RPMI8226 (cell line): ENCODE results near the gene ADAMTSL2.
A peak's percentile ranks its signal among the peaks of the same experiment; 100 is the strongest.

Experiments
- DNase-seq: peaks from one replicate; pipeline ENCODE4 v3.0.0-alpha.2; 2015

Gene ADAMTSL2

DNA sequence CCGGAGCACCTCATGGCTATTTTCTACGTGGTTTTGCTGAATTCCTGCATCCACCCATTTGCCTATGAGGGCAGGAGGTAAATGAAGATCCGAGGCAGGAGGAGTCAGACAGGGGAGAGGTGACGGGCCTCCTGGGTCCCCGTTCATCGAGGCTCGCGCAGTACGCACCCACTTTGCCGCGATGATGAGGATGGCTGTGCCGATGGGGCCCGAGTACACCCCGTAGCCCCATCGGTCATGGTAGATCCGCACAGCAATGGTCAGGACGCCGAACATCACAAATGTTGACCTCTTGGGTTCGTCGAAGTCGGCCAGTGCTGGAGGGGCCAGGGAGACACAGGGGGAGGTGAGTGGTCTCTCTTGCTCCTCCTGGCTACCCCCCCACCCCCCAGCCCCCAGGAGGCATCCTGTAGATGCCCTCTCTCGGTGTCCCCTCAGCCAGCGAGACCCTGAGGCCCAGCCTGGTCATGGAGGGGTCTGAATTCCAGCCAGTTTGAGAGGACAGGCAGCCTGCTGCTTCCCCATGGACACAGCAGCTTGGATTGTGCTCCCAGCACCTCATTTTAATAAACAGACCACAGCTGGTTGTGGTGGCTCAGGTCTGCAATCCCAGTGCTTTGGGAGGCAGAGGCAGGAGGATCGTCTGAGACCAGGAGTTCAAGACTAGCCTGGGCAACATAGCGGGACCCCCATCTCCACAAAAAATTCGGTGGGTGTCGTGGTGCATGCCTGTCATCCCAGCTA lies 15.6 kb upstream of the ADAMTSL2 start:
- no peak for DNase-seq

DNA sequence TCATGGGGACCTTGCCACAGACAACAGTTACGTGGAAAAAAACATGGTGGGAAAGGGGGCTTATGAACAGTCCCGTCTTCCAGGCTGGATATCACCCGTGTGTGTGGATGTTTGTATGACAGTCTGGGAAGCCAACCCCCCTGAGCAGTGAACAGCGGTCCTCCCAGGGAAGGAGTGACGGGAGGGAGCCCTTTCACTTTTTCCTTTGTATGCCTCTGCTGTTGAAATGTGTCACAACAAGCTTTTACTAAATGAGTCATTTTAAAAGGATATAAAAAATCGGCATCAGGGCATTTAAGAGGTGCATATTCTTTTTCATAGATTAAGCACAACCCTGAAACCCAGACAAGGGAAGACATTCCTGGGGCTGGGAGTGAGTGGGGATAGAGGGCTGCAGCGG lies 14.8 kb upstream of the ADAMTSL2 start:
- DNase-seq = no peak

DNA sequence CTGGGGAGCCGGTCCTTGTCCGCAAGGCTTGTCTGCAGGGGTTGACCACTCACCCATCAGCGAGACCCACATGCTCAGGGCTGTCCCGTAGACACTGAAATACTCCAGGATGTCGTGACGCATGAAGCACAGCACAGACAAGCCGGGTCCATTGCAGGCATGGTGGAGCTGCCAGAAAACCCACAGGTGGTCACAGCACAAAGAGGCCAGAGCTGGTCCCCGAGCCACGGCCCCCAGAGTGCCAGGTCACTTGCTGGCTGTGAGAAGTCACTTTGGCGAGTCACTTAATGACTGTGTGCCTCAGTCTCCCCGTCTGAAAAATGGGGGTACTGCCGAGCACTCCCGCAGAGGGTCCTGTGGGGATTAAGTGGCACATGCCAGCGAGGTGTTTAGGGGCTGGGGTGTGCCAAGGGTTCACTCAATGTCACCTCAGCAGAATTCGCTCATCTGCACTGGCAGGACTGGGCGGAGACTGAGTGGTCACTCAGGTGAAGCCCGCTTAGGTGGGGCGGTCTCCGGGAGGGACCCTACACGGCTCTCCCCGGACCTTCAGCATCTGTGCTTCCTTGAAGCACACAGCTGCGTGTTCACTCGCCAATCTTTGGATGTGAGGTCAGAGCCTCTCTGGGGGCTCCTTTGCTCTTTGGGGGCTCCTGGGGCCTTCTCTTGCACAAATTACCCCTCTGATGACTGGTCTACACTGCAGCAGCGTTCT lies 14.2 kb upstream of the ADAMTSL2 start:
- DNase-seq = no peak

DNA sequence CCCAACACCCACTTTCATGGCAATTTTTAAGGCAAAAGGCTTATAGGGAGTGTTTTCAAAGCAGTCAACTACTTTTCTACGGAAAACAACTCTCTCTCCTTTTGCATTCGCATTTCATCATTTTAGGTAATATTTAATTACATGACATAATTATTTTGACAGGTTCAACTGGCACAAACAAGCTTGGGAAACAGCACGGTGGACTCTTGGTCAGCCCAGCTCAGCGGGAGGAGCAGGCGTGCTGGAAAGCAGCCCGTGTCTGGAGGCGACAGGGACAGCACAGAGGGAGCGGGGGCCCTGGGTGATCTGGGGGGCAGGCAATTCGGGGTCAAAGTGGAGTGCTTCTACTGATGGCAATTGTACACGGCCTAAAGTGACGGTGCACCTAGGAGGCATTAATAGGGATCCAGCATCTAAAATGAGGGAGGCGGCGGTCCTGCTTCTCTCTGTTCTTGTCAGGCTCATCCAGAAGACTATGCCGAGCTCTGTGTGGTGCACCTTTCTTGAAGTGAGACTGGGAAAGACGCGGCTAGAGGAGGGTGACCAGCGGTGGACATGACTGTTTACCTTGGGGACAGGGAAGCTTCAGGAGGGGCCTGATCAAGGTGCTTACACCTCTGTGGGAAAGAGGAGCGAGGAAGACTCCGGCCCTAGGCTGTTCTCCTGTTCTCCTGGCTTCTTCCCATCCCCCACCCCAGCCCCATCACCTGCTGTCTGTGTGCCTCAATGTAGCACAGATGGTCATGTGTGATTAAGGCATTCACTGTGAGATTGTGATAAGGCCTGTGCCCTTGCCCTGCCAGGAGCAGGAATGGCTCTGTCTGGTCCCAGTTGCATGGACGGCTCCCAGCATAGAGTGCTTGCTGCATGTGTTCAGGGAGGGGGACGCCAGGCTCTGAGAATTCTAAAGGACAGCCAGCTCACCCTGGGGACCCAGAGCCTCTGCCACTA lies 13.1 kb upstream of the ADAMTSL2 start:
- no peak for DNase-seq

DNA sequence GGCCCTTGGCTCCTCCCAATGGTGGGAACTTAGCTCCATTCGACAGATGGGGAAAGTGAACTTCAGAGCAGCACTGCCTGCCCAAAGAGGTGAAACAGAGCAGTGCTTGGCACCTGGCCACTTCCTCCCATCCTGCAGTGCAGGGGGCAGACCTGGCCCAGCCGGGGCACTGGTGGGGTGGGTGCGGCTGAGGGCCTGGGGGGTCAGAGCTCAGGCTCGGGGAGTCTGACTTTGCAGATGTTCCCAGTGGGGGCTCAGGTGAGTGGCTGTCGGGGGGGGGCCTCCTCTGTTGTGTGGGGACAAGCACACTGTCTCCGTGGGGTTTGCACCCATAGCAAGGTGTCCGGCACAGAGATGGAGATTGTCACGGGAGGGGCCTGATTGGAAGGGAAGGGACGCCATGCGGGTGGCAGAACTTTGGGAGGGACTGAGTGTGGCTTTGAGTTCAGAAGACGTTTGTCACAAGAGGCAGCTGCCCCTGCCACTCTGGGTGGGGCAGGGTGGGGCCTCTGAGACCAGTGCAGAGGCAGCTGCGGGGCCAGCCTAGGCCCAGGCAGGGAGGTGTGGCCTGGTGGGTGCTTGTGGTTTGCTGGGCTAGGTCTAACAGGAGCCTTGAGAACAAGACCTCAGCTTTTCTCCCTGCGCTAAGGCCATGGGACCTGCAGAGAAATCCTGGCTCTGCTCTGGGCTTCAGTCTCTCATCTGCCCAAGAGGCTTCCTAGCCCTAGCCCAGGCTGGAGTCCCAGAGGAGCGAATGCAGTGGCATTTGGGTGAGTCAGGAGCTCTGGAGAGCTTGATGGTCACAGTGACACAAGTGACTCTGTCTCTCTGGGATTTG lies 12.2 kb upstream of the ADAMTSL2 start:
- peak; percentile 91 for DNase-seq

DNA sequence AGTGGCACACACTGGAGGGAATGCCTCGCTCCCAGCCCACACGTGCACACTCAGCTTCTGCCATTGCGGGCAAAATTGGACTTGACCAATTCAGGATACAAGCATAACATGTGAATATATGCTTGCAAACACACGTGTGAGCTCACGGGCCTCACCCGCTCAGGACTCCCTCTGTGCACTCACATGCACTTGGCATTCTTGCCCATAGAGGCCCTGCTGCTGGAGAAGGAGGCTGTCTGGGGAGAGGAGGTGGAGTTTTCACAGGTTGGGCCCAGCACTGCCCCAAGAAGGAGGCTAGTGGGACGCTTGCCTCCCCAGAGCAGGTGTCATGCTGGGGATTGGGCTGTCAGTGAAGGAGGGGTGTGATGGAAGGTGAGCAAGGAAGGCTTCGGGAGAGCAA lies 11.4 kb upstream of the ADAMTSL2 start:
- peak; percentile 52 for DNase-seq

DNA sequence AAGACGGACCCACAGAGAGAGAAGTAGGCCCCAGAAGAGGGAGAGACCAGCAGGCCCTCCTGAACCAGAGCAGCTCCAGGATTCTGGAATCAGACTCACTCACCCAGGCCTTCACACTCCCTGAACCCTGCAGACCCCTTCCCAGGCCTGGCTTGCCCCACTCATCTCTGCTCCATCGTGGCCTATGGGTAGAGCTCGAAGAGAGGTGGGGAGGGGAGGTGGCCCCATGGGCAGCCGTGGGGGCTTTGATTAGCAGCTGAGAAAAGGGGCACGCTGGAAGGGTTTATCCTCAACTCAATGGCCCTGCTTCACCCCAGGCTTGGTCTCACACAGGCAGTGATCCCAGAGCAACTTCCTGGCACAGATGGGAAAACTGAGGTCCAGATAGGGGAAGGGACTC lies 10.4 kb upstream of the ADAMTSL2 start:
- no peak for DNase-seq

DNA sequence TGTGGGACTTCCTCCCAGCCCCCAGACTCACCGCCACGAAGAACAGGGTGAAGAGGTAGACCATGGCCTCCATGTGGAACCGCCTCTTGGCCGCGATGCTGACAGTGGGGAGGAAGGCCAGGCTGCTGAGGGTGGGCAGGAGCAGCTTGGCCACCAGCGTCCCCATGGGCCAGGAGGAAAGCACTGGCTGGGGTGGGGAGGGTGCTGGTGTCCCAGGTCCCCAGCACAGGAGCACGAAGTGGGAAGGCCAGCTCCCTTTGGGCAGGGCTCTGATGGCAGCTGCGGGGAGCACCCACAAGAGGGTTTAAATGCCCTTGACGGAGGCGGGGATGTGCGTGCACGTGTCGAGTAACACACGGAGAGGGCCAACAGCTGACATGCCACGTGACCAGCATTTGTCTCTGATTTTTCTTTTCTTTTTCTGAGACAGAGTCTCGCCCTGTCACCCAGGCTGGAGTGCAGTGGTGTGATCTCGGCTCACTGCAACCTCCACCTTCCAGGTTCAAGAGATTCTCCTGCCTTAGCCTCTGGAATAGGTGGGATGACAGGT lies 9.8 kb upstream of the ADAMTSL2 start, which contains the start of gene MYMK:
Gene MYMK (minus strand): TSS at position 281 of the 550 bp plus-strand sequence. CDS start 115 bp downstream, at position 166.
- DNase-seq = no peak

DNA sequence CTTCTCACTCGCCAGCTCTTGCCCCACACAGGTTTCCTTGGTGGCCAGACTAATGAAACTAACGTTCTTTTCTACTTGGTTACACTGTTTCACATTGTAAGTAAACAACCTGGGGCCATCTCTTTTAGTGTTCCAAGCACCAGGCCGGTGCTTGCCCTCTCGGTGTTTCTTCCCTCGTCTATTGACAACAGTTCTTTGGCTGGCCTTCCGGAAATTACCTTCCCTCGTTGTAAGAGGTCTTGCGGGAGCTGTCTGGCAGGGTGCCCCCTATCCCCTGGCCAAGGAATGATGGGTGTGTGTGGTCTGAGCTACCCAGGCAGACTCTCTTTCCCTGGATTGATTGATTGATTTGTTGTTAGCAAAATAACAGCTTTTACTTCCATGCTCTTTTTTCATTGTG lies 8.8 kb upstream of the ADAMTSL2 start:
- no peak for DNase-seq

DNA sequence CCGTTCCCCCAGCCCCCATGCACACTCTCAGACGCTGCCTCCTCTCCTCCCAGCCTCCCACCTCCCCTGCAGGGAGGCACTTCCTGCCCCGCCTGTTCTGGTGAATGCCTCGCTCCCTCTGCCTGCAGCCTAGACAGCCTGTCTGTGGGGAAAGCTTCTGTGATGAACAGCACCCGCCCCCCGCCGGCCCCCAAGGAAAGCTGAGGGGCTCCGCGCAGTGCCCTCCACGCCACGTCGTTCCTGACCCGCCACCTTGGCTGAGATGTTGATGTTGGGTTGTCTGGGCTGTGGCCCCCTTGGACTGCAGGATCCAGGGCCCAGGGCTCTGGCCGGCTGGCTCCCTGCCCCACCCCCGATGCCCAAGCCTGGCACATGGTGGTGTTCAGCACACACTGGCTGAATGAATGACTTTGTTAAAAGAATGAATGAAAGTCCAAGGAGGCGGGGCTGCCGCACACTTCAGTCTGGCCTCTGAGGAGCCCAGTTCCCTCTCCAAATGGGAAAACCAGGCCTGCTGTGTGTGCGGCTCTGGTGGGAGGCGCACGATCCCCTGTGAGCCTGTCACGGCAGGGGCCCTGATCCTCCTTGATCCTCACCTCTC lies 7.7 kb upstream of the ADAMTSL2 start:
- DNase-seq = no peak

DNA sequence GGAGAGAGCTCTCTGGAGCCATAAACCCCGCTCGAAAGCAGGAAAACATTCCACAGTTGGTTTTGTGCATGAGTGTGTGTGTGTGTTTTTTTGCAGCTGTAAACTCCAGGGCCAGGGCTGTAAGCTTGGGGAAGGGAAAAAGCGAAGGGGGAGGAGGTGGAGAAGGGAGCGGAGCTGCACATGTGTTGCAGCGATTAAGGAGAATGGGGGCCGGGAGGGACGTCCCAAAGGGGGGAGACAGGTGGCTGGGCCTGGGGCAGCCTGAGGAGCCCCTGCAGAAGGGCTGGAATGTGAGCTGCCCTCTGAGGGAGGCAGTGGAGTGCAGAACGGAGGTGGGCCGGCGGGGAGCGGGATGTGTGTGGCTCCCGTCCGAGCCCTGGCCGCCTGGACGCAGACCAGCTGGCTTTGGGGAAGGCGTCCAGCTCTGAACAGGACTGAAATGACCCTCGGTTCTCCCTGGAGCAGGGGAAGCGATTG lies 7.0 kb upstream of the ADAMTSL2 start:
- no peak for DNase-seq

DNA sequence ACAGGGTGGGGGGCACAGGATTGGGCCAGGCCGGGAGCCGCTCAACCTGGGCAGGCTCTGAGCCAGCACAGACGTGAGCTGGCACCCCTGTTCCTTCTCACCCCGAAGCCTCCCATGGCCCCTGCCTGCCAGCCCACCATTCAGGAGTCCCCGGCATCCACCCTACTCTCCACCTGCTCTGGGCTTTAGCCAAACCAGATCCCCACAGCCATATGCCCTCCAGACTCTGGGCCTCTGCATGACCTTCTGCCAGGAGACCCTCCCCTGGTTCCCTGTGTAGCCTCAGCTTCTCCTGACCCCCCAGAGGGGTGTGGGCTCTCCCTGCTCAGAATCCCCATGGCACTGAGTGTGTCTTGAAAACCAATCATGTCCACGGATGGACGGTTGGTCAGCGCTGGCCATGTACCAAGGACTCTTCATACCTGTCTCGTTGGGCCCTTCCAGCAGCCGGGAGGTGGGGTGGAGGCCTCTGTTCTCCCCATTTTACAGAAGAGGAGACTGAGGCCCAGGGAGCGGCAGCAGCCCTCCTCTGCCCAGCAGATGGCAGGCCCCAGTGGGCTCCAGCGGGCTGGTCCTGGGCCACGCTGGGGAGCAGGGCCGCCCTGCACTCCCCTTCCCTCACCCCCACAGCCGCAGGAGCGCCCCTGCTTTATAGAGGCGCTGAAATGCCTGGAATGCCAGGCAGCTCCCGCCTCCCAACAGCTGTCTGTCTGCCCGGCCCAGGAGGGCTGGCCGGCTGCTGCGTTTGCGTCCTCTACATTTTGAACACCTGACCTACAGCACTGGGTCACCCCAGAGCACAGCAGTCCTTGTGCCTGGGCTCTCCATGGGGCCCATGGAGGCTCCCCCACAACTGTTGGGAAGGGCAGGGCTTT lies 6.3 kb upstream of the ADAMTSL2 start:
- DNase-seq = peak; percentile 40

DNA sequence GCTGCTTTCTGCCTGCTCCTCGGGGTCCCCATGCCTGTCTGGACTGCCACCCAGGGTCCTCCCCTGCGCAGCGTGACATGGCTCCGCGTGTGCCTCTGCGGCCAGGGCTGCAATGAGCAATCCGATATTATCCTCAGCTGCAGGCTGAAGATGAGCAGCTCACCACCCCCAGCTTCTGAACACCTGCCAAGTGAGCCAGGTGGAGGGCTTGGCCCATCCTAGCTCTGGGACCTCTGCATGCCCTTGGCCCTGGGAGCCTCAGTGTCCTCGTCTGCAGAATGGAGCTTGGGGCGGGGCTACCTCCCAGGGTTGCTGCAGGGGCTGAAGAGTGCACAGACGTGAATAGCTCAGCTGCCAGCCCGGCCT lies 5.6 kb upstream of the ADAMTSL2 start:
- peak; percentile 97 for DNase-seq

DNA sequence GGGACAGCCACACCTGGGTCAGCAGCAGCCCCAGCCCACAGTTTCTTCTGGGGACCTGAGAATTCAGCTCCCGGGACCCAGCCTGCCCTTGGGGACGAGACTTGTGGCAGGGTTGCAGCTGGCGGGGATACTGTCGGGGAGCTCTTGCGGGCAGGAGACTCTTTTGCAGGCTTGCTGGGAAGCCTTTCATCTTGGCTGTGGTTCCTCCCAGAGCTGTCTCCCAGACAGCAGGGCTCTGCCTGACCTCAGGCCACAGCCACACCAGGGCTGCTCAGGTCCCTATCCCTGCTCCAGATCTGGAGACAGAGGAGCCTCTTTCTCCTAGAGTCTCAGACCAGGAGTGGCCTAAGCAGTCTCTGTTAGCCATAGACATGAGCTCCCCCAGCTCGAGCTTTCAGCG lies 5.0 kb upstream of the ADAMTSL2 start:
- peak; percentile 61 for DNase-seq

DNA sequence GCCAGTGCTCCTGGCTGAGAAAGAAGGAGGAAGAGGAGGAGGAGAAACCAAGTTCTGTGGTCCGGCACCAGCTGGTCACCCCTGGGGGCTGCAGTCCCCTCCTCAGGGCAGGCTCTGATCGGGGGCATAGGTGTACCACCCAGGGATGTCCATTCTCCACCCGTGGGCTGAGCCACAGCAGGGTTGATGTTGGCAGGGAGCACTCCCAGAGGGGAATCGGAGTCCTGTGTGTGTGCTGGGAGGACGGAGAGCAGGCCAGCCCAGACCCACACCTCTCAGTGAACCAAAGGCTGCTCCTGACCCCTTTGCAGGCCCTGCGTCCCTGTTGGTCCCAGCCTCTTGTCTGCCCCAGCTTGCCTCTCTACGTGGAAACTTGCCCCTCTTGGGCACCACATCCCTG lies 4.6 kb upstream of the ADAMTSL2 start:
- no peak for DNase-seq

DNA sequence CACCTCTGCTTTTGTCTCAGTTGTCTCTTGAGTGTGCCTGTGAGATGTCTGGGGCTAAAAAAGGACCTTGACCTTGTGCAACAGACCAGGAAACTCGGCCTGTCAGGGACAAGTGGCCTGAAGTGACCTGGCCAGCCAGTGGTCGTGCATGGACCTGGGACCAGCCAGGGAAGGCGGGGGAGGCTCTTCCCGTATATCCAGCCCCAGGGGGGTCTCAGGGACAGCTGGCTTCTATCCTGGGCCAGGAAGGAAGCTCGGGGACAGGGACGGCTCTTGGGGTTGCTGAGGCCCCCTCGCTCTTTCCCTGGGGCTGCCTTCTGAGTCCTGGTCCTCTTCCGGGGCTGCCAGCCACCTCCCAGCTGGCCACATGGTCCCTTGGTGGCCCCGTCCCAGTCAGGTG lies 3.2 kb upstream of the ADAMTSL2 start:
- DNase-seq = no peak

DNA sequence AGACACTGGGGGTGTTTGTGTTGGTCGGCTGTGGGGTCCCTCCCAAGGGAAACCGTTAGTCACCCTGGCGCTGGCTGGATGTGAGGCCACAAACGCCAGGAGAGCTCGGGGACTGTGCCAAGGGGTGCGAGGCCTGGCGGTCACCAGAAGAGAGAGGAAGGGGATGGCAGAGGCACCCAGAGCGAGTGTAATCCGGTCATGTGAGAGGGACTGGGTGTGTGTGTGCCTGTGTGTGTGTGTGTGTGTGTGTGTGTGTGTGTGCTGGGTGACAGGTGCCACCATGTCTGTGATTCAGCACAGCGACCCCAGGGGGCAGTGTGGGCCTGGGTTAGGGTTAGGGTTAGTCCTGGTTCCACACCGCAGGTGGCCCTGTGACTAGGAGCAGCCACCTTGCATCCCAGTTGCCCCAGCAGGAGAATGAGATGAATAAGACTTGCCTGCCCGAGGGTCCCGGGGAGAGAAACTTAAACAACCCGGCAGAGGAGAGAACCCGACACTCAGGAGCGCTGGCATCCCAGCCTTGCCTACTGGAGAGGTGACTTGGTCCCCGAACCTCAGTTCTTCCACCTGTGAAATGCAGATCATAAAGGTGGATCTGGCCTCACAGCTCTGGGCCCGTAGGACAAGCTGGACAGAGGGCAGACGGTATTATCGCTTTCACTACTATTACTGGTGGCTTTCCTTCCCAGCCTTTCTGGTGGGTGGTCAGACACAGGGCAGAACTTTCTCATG lies 1.4 kb upstream of the ADAMTSL2 start:
- DNase-seq = peak; percentile 93

DNA sequence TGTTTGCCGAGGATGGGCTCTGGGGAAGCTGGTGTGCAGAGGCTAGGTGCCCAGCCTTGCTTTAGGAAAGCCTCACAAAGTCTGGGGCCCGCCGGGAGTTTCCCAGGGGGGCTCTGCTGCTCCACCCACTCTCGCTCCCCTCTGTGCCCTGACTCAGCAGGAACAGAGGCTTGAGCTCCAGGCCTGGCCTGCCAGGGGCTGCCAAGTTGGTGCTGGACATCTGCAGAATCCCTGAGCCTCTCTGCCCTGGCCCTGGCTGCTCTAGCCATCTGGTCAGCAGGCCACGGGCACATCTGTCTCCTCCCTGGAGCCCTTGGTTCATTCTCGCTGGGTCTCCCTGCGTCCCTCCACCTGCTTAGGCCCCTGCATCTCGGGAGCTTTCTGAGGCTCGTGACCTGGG lies 647 bp upstream of the ADAMTSL2 start:
- DNase-seq = peak; percentile 37

DNA sequence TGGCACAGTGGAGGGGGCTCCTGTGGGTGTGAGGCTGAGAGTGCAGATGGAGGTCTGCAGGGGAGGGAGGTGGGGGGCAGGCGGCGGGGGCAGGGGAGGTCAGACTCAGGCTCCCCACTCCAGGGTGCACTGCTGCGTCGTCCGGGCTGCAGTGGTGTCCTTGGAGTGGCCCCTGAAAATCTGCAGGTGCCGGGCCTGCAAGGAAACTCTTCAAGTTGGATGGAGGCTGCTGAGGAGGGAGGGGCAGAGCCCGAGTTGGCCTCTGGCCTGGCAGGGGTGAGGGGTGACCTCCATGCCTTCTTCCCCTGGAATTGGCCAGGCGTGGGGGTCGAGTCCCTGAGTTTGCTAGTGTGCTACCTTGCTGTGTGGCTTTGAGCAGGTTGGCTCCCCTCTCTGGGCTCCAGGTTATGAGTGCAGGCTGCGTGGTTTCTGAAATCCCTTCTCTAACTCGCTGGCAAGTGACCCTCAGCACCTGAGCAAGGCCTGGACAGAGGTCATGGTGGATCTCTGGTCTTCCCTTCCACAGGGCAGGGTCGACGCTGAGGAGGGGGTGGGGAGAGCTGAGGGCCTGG lies 888 bp downstream of the ADAMTSL2 start:
- DNase-seq = peak; percentile 53
